Measurements from ENCODE around the gene KIF25. TPM values are rescaled to one million over a fixed set of nuclear protein-coding genes. Genes with fewer than 3 reads are reported as not detected.
A peak's percentile ranks its signal among the peaks of the same experiment; 100 is the strongest.

The KIF25 gene
- total and polyA plus RNA-seq, 11 donors = 0.11 to 0.29 (median 0.16) TPM; not detected in 5

DNA sequence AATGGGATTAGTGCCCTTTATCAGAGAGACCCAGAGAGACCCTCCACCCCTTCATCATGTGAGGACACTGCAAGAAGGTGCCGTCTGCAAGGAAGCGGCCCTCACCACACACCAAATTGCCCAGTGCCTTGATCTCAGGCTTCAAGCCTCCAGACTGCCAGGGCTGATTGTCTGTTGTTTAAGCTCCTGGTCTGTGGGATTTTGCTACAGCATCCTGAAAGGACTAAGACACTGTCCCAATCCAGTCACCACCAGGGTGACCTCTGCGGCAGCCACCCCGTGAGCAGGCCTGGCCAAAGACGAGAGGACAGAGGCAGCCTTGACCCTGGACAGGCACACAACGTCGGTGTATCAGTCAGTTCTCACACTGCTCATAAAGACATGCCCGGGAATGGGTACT lies 95.1 kb downstream of the KIF25 start:
- Histone ChIP-seq H3K27ac (no peak overlapping the region), H3K27me3 (no peaks in the 10 kb centered on the region), H3K36me3 (no peaks in the 10 kb centered on the region), H3K4me3 (no peak overlapping the region), H3K9me3 (no peaks in the 10 kb centered on the region), H3K4me1 (peaks cover 0 to 15% (median 8%) of the 10 kb centered on the region in 12 donors)
- ATAC-seq (no peak), DNase-seq (peak in 1 of 5 donors; percentile 6)
- intact Hi-C loops (cut with DNase I) = no loop called here
- TF ChIP-seq, protein P1, sequence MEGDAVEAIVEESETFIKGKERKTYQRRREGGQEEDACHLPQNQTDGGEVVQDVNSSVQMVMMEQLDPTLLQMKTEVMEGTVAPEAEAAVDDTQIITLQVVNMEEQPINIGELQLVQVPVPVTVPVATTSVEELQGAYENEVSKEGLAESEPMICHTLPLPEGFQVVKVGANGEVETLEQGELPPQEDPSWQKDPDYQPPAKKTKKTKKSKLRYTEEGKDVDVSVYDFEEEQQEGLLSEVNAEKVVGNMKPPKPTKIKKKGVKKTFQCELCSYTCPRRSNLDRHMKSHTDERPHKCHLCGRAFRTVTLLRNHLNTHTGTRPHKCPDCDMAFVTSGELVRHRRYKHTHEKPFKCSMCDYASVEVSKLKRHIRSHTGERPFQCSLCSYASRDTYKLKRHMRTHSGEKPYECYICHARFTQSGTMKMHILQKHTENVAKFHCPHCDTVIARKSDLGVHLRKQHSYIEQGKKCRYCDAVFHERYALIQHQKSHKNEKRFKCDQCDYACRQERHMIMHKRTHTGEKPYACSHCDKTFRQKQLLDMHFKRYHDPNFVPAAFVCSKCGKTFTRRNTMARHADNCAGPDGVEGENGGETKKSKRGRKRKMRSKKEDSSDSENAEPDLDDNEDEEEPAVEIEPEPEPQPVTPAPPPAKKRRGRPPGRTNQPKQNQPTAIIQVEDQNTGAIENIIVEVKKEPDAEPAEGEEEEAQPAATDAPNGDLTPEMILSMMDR (IDR thresholded peaks at IDR 0.05) = no peak
- TF ChIP-seq POLR2A (IDR thresholded peaks at IDR 0.05) = no peak
- WGBS, 4 donors = 83 to 87% (median 85%) methylated on average over 8 of the region's 8 CpGs

DNA sequence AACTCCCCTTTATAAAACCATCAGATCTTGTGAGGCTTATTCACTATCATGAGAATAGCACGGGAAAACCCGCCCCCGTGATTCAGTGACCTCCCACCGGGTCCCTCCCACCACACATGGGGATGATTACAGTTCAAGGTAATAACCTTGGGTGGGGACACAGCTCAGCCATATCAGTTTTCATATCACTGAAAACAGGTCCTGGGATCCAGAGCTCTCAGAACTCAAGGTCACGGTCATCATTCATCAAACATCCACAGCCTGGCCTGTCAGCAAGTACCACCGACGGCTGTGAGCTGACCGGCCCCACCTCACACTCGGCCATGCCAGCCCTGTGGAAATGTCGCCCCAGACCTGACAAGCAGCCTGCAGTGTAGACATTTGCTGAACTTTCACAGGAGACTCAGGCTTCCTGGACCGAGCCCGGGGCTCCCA lies 95.6 kb downstream of the KIF25 start:
- no peak for ATAC-seq
- Histone ChIP-seq H3K4me3 (no peak overlapping the region), H3K9me3 (no peaks in the 10 kb centered on the region), H3K4me1 (peaks cover 0 to 13% (median 5%) of the 10 kb centered on the region in 12 donors), H3K27ac (no peak overlapping the region), H3K27me3 (peaks cover 0 to 3% (median 0%) of the 10 kb centered on the region in 9 donors), H3K36me3 (no peaks in the 10 kb centered on the region)
- intact Hi-C loops (cut with DNase I) = no loop called here
- no peak for TF ChIP-seq POLR2A (IDR thresholded peaks at IDR 0.05)
- TF ChIP-seq, protein P1 (IDR thresholded peaks at IDR 0.05) = no peak
- WGBS, 4 donors = 51 to 74% (median 63%) methylated on average over 12 of the region's 12 CpGs
- DNase-seq = peak in 2 of 5 donors; percentile 17 to 59

DNA sequence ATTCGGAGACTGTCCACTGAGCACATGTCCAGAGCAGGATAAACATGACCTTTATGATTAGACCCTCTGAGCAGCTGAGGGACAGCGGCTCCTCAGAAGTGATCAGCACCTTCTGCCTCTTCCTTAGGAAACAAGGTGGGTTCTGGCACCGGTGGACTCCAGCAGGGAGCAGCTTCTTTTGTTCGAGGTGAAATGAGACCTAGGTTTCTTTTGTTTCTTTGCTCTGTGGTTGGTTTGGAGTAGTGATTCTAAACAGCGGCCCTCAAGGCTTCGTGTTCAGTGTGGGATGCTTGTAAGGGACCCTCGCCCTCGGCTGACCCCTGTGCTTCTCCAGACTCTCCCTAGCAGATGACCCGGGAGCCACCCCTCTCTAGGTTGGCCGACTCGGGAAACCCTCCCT lies 96.2 kb downstream of the KIF25 start:
- Histone ChIP-seq H3K4me3 (no peak overlapping the region), H3K27ac (no peak overlapping the region), H3K27me3 (peaks cover 0 to 8% (median 0%) of the 10 kb centered on the region in 9 donors), H3K4me1 (peaks cover 0 to 13% (median under 1%) of the 10 kb centered on the region in 12 donors), H3K9me3 (no peaks in the 10 kb centered on the region), H3K36me3 (no peaks in the 10 kb centered on the region)
- TF ChIP-seq, protein P1 (IDR thresholded peaks at IDR 0.05) = no peak
- TF ChIP-seq POLR2A (IDR thresholded peaks at IDR 0.05) = no peak
- intact Hi-C loops (cut with DNase I) = no loop called here
- DNase-seq (peak in 1 of 5 donors; percentile 6), ATAC-seq (no peak)
- WGBS, 4 donors = 83 to 94% (median 92%) methylated on average over 11 of the region's 11 CpGs

Other genes with a start within 250 kb of the KIF25 start
- 100 to 1,000 TPM in 1 of 9 donors, 10 to 100 TPM in 8; 38.0 to 100 (median 51.8) TPM for gene AFDN, start 170.8 kb upstream of the KIF25 start, total RNA-seq
- gene AFDN, start 170.8 kb upstream of the KIF25 start, polyA plus RNA-seq = 10 to 100 TPM; 27.6 to 31.5 TPM
- gene FRMD1, start 81.5 kb downstream of the KIF25 start, total RNA-seq = under 1 TPM in 2 of 9 donors, not detected in 7; 0.16 to 0.50 TPM
- gene FRMD1, start 81.5 kb downstream of the KIF25 start, polyA plus RNA-seq = under 1 TPM; 0.04 to 0.11 TPM

Measured in heart left ventricle (tissue), 16 donors.